ENCODE measurements around the gene KIF5A. TPM values are rescaled to one million over a fixed set of nuclear protein-coding genes. Genes with fewer than 3 reads are reported as not detected.

The KIF5A gene
- total and polyA plus RNA-seq, 2 of the 4 experiments (the other 2 are of a cell fraction) = 0.15 to 0.18 TPM

DNA sequence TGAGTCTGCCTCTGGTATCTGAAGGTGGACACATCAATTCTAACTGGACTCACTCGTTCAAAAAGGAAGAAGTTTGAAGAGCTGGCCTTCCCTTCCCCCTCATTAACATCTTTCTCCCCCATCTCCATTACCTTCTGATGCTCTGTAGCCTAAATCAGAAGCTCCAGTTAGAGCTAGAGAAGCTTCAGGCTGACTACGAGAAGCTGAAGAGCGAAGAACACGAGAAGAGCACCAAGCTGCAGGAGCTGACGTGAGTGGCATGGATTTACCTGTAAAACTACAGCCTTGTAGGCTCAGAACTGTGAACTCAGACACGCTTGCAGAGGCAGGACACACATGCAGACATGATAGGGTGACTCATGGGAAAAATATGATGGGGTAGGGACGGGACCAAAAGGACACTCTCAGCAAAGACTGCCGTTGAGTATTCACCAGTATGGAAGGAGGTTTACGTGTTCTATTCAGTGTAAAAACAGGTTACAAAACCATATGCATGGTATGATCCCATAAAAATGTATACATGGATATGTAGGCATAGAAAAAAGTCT lies 26.8 kb downstream of the KIF5A start (continued):
- no peak for TF ChIP-seq MXI1 (IDR thresholded peaks at IDR 0.05; ENCODE audit: borderline replicate concordance, low read depth, low read length)
- TF ChIP-seq, protein P1, sequence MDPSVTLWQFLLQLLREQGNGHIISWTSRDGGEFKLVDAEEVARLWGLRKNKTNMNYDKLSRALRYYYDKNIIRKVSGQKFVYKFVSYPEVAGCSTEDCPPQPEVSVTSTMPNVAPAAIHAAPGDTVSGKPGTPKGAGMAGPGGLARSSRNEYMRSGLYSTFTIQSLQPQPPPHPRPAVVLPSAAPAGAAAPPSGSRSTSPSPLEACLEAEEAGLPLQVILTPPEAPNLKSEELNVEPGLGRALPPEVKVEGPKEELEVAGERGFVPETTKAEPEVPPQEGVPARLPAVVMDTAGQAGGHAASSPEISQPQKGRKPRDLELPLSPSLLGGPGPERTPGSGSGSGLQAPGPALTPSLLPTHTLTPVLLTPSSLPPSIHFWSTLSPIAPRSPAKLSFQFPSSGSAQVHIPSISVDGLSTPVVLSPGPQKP (IDR thresholded peaks at IDR 0.05; ENCODE audit: borderline replicate concordance, low read depth, low read length) = no peak
- TF ChIP-seq, protein P2, sequence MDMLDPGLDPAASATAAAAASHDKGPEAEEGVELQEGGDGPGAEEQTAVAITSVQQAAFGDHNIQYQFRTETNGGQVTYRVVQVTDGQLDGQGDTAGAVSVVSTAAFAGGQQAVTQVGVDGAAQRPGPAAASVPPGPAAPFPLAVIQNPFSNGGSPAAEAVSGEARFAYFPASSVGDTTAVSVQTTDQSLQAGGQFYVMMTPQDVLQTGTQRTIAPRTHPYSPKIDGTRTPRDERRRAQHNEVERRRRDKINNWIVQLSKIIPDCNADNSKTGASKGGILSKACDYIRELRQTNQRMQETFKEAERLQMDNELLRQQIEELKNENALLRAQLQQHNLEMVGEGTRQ (IDR thresholded peaks at IDR 0.05; ENCODE audit: low read depth, low read length) = no peak
